BJ (cell line): ENCODE results near the gene MACROH2A1. TPM values are rescaled to one million over a fixed set of nuclear protein-coding genes. Genes with fewer than 3 reads are reported as not detected.

Experiments
- CTCF ChIA-PET: fragments of 350-600 bp; formaldehyde crosslinking; extraction: SDS; loops from one replicate; lab custom pipeline; 2021; ENCODE audit warnings: antibody characterized with exemption, inconsistent platforms; lab: Yijun Ruan, JAX
- POLR2A ChIA-PET: fragments of 300-600 bp; sonication (Branson Sonifier 250); formaldehyde crosslinking; extraction: SDS; loops from one replicate; lab custom pipeline; 2021; ENCODE audit warnings: antibody characterized with exemption; lab: Charles Lee
- DNase-seq: peaks from one replicate; pipeline ENCODE4 v3.0.0-alpha.2; 2011; ENCODE audit warnings: low read depth
- H3K27me3 ChIP-seq: 2 replicates; pipeline ENCODE4 v1.6.0; 2011; ENCODE audit warnings: low read length; ENCODE audit not compliant: control insufficient read depth, insufficient read depth
- H3K36me3 ChIP-seq: 2 replicates; pipeline ENCODE4 v1.5.1; 2011; ENCODE audit warnings: low read length; ENCODE audit not compliant: control insufficient read depth, insufficient read depth
- H3K4me3 ChIP-seq: 2 replicates; pipeline ENCODE4 v1.5.1; 2011; ENCODE audit warnings: low read depth, mild to moderate bottlenecking, control low read depth, low read length
- CTCF ChIP-seq: IDR thresholded peaks from 2 replicates; pipeline ENCODE4 v1.5.1; 2011; ENCODE audit warnings: low read depth, mild to moderate bottlenecking, control low read depth, inconsistent platforms, low read length, moderate library complexity; ENCODE audit not compliant: insufficient read depth
- polyA plus RNA-seq: library from polyadenylated mRNA; depleted of rRNA; stranded (reverse); fragments of >200 nt; gene quantifications from 2 replicates; pipeline ENCODE4 v1.2.3, GENCODE V29; 2011

MACROH2A1 gene
- polyA plus RNA-seq, 1 experiment = 96.0 TPM

GRCh38 chr5:135393691-135394090 is 5.3 kb downstream of the MACROH2A1 start:
- TF ChIP-seq CTCF = no peak
- Histone ChIP-seq H3K27me3 (no peaks in the 10 kb centered on the region), H3K36me3 (0 out of 2 replicates have a peak, but pooled peaks cover 2% of the 10 kb centered on the region), H3K4me3 (no peak overlapping the region)
- CTCF ChIA-PET = interaction anchor here (1.0 to 1.4 kb wide), 4 partner anchors 8 to 158 kb away, joined by 3 read pairs; no protein-coding TSS in a partner anchor
- DNase-seq = no peak
- POLR2A ChIA-PET = interaction anchor here (0.6 kb wide), 1 partner anchor 1391 kb away, joined by 3 read pairs; no protein-coding TSS in a partner anchor

GRCh38 chr5:135393229-135393628 is 5.8 kb downstream of the MACROH2A1 start:
- DNase-seq = no peak
- CTCF ChIA-PET = interaction anchor here (1.0 to 1.4 kb wide), 4 partner anchors 9 to 159 kb away, joined by 3 read pairs; no protein-coding TSS in a partner anchor
- Histone ChIP-seq H3K27me3 (no peaks in the 10 kb centered on the region), H3K4me3 (no peak overlapping the region), H3K36me3 (0 out of 2 replicates have a peak, but pooled peaks cover 2% of the 10 kb centered on the region)
- TF ChIP-seq CTCF = no peak
- POLR2A ChIA-PET = no interaction called here

- H3K27me3 ChIP-seq = no peaks in the 10 kb centered on the region
- POLR2A ChIA-PET = interaction anchor here (0.6 to 1.0 kb wide), 3 partner anchors 38 to 86 kb away, joined by 3 to 5 read pairs (median 4); no protein-coding TSS in a partner anchor
- 0 out of 2 replicates have a peak, but pooled peaks cover 4% of the 10 kb centered on the region for H3K36me3 ChIP-seq
- no peak overlapping the region for H3K4me3 ChIP-seq
- CTCF ChIA-PET = interaction anchor here (1.0 to 1.5 kb wide), 4 partner anchors 10 to 66 kb away, joined by 3 to 4 read pairs (median 3); no protein-coding TSS in a partner anchor
- DNase-seq = no peak
- no peak for TF ChIP-seq CTCF
These were observed 6.8 kb downstream of the MACROH2A1 start for GRCh38 chr5:135392256-135392655.

- DNase-seq = no peak
- POLR2A ChIA-PET = interaction anchor here (0.6 to 1.0 kb wide), 3 partner anchors 38 to 86 kb away, joined by 3 to 5 read pairs (median 4); no protein-coding TSS in a partner anchor
- CTCF ChIA-PET = interaction anchor here (1.0 to 1.5 kb wide), 5 partner anchors 10 to 65 kb away, joined by 3 to 9 read pairs (median 4); no protein-coding TSS in a partner anchor
These were observed 7.2 kb downstream of the MACROH2A1 start for GRCh38 chr5:135391869-135392255.

More at GRCh38 chr5:135391869-135392255, 7.2 kb downstream of the MACROH2A1 start:
- no peak for TF ChIP-seq CTCF
- H3K27me3 ChIP-seq = no peaks in the 10 kb centered on the region
- 0 out of 2 replicates have a peak, but pooled peaks cover 4% of the 10 kb centered on the region for H3K36me3 ChIP-seq
- H3K4me3 ChIP-seq = no peak overlapping the region
